GM19452 (cell line): ENCODE data around the gene PSAPL1.

Experiments
- ATAC-seq: cut with Tn5 transposase; IDR thresholded peaks from one replicate; pipeline ENCODE4 v1.9.1; 2021; ENCODE audit not compliant: unreplicated experiment

Gene PSAPL1

GRCh38 chr4:7420661-7421040 lies 14.1 kb downstream of the PSAPL1 start:
- no peak for ATAC-seq

GRCh38 chr4:7419961-7420660 lies 14.6 kb downstream of the PSAPL1 start:
- no peak for ATAC-seq

- ATAC-seq: no peak
These were observed 16.4 kb downstream of the PSAPL1 start for GRCh38 chr4:7418131-7418943.

- no peak for ATAC-seq
These were observed 17.1 kb downstream of the PSAPL1 start for GRCh38 chr4:7417639-7418038.

GRCh38 chr4:7416745-7417432 lies 17.8 kb downstream of the PSAPL1 start:
- ATAC-seq: no peak

- ATAC-seq: no peak
These were observed 18.6 kb downstream of the PSAPL1 start for GRCh38 chr4:7415927-7416686.

- ATAC-seq: no peak
These were observed 19.8 kb downstream of the PSAPL1 start for GRCh38 chr4:7414736-7415510.

GRCh38 chr4:7414046-7414445 lies 20.7 kb downstream of the PSAPL1 start:
- ATAC-seq: no peak

GRCh38 chr4:7412554-7412912 lies 22.2 kb downstream of the PSAPL1 start:
- ATAC-seq: no peak

- no peak for ATAC-seq
These were observed 22.7 kb downstream of the PSAPL1 start for GRCh38 chr4:7411896-7412553.

GRCh38 chr4:7411491-7411890 lies 23.2 kb downstream of the PSAPL1 start:
- no peak for ATAC-seq

GRCh38 chr4:7410446-7410845 lies 24.3 kb downstream of the PSAPL1 start:
- no peak for ATAC-seq

GRCh38 chr4:7408166-7408565 lies 26.6 kb downstream of the PSAPL1 start:
- ATAC-seq: no peak

GRCh38 chr4:7403001-7403400 lies 31.7 kb downstream of the PSAPL1 start:
- no peak for ATAC-seq

GRCh38 chr4:7402526-7402925 lies 32.2 kb downstream of the PSAPL1 start:
- ATAC-seq: no peak

GRCh38 chr4:7400671-7401298 lies 33.9 kb downstream of the PSAPL1 start:
- no peak for ATAC-seq

GRCh38 chr4:7399440-7400234 lies 35.1 kb downstream of the PSAPL1 start:
- ATAC-seq: no peak

- ATAC-seq: no peak
These were observed 35.8 kb downstream of the PSAPL1 start for GRCh38 chr4:7398788-7399439.
